ENCODE results near the gene CDH4. TPM values are rescaled to one million over a fixed set of nuclear protein-coding genes. Genes with fewer than 3 reads are reported as not detected.

Gene CDH4
- total and polyA plus RNA-seq, 2 of the 8 experiments (the other 6 are each of a cell fraction or from before 2014, with no cell fraction given), result 4.3 to 7.9 TPM

- Histone ChIP-seq H3K4me2 (ENCODE audit: insufficient read depth in 1 of 2, low read depth in 2 of 2, low read length in 2 of 2) (no peak overlapping the region), H3K23me2 (ENCODE audit: low read depth, low read length) (peaks cover 7% of the 10 kb centered on the region; the same call in 1 of the 2 replicates), H2BK5ac (ENCODE audit: low read depth, low read length) (no peak overlapping the region), H3K79me2 (ENCODE audit: control insufficient read depth in 1 of 2, insufficient read depth in 2 of 2, low read length in 2 of 2) (no peaks in the 10 kb centered on the region), H3K9ac (replicated peaks in 1 of 4; ENCODE audit: extremely low read depth in 1 of 4, low read depth in 3 of 4, low read length in 3 of 4) (no peak overlapping the region), H2BK12ac (ENCODE audit: low read depth, low read length) (no peak overlapping the region), H3K9me3 (ENCODE audit: insufficient read depth in 2 of 2, low read depth in 1 of 2, low read length in 1 of 2) (peaks cover 7 to 17% of the 10 kb centered on the region in 2 experiments; a peak in 2 of 4 replicates), H3K79me1 (ENCODE audit: low read depth, low read length) (no peaks in the 10 kb centered on the region), H3K27ac (ENCODE audit: low read depth, low read length) (no peak overlapping the region), H3K56ac (replicated peaks; ENCODE audit: insufficient read length, low read depth, low read length) (no peak overlapping the region), H2AFZ (ENCODE audit: low read length) (no peak overlapping the region), H4K20me1 (replicated peaks in 1 of 2; ENCODE audit: control insufficient read depth in 1 of 2, insufficient read depth in 2 of 2, low read length in 2 of 2) (peaks cover 0 to 4% of the 10 kb centered on the region in 2 experiments), H4K5ac (ENCODE audit: insufficient read length, low read depth, low read length) (no peak overlapping the region), H2AK5ac (ENCODE audit: low read depth, low read length) (no peak overlapping the region), H2BK20ac (ENCODE audit: low read length) (no peak overlapping the region), H3K4me1 (replicated peaks in 1 of 4; ENCODE audit: control insufficient read depth in 3 of 4, insufficient read depth in 4 of 4, low read length in 3 of 4) (no peaks in the 10 kb centered on the region), H3K27me3 (replicated peaks in 1 of 4; ENCODE audit: control insufficient read depth in 3 of 4, extremely low read depth in 1 of 4, insufficient read depth in 3 of 4, low read length in 3 of 4) (peaks cover 0 to 2% (median 0%) of the 10 kb centered on the region in 4 experiments; a peak in 1 of 7 replicates), H3K36me3 (ENCODE audit: control insufficient read depth in 2 of 4, insufficient read depth in 4 of 4, low read length in 3 of 4) (no peaks in the 10 kb centered on the region; a peak in 1 of 8 replicates), H3K4me3 (ENCODE audit: extremely low read depth in 1 of 4, insufficient read depth in 2 of 4, low read depth in 3 of 4, low read length in 4 of 4) (no peak overlapping the region), H2BK15ac (ENCODE audit: low read length) (no peak overlapping the region), H2BK120ac (replicated peaks; ENCODE audit: low read depth, low read length) (no peak overlapping the region), H3K4ac (replicated peaks; ENCODE audit: insufficient read length, low read depth, low read length) (no peak overlapping the region), H3K23ac (ENCODE audit: insufficient read length) (no peak overlapping the region), H4K8ac (ENCODE audit: extremely low read depth, insufficient read depth, low read length) (no peak overlapping the region; the same call in 1 of the 2 replicates), H3K14ac (ENCODE audit: insufficient read length) (no peak overlapping the region), H4K91ac (replicated peaks; ENCODE audit: insufficient read length, low read length) (no peak overlapping the region), H3K18ac (ENCODE audit: extremely low read depth, low read length) (no peak overlapping the region)
- POLR2A ChIA-PET (ENCODE audit: partially characterized antibody), result no interaction called here
- CTCF ChIA-PET (ENCODE audit: partially characterized antibody), result interaction anchor here (1.9 kb wide), 1 partner anchor 50 kb away, joined by 5 read pairs; no protein-coding TSS in a partner anchor
- peak in 1 of 2 experiments; percentile 38 for DNase-seq (ENCODE audit: low read depth in 1 of 2, low spot score in 2 of 2)
- FAIRE-seq, result no peak
- WGBS, 2 experiments (ENCODE audit: extremely low coverage in 1 of 2, insufficient coverage in 1 of 2, insufficient read length in 1 of 2, insufficient replicate concordance in 2 of 2, low coverage in 1 of 2, low lambda C conversion rate in 2 of 2, missing lambda C conversion rate in 1 of 2), result 87% methylated on average over 16 of the region's 19 CpGs; no CpG with 5 or more reads in 1 of the 2 experiments
- TF ChIP-seq SP2 (IDR thresholded peaks at IDR 0.05; ENCODE audit: low read length), result no peak
- TF ChIP-seq BCL11A (IDR thresholded peaks at IDR 0.05; ENCODE audit: low read depth in 2 of 2, low read length in 2 of 2), result no peak
- no peak for TF ChIP-seq EZH2 (IDR thresholded peaks at IDR 0.05; ENCODE audit: low read depth, low read length, severe bottlenecking)
- TF ChIP-seq, protein P1, sequence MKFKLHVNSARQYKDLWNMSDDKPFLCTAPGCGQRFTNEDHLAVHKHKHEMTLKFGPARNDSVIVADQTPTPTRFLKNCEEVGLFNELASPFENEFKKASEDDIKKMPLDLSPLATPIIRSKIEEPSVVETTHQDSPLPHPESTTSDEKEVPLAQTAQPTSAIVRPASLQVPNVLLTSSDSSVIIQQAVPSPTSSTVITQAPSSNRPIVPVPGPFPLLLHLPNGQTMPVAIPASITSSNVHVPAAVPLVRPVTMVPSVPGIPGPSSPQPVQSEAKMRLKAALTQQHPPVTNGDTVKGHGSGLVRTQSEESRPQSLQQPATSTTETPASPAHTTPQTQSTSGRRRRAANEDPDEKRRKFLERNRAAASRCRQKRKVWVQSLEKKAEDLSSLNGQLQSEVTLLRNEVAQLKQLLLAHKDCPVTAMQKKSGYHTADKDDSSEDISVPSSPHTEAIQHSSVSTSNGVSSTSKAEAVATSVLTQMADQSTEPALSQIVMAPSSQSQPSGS (IDR thresholded peaks at IDR 0.05; ENCODE audit: low read length), result no peak
- no peak for TF ChIP-seq CHD1 (IDR thresholded peaks at IDR 0.05; ENCODE audit: low read depth, low read length)
- TF ChIP-seq KDM4A (IDR thresholded peaks at IDR 0.05; ENCODE audit: low read depth, low read length, severe bottlenecking), result no peak
- no peak for TF ChIP-seq SIX5 (IDR thresholded peaks at IDR 0.05; ENCODE audit: low read depth, low read length)
- no peak for TF ChIP-seq CREB1 (IDR thresholded peaks at IDR 0.05)
- no peak for TF ChIP-seq POLR2AphosphoS5 (IDR thresholded peaks at IDR 0.05; ENCODE audit: low read depth, low read length)
- TF ChIP-seq MAFK (IDR thresholded peaks at IDR 0.05; ENCODE audit: low read depth, low read length), result no peak
- no peak for TF ChIP-seq GABPA (IDR thresholded peaks at IDR 0.05; ENCODE audit: borderline replicate concordance, insufficient read depth, low read length)
- no peak for TF ChIP-seq TAF1 (IDR thresholded peaks at IDR 0.05; ENCODE audit: low read depth, low read length)
Observed at GRCh38 chr20:61924211-61924857, 672.3 kb downstream of the CDH4 start.

Data from H1 (cell line).